ENCODE measurements around the gene IFNL4. TPM values are rescaled to one million over a fixed set of nuclear protein-coding genes. Genes with fewer than 3 reads are reported as not detected.

Gene IFNL4
- total RNA-seq, 1 experiment from 2014 or later: not detected

DNA sequence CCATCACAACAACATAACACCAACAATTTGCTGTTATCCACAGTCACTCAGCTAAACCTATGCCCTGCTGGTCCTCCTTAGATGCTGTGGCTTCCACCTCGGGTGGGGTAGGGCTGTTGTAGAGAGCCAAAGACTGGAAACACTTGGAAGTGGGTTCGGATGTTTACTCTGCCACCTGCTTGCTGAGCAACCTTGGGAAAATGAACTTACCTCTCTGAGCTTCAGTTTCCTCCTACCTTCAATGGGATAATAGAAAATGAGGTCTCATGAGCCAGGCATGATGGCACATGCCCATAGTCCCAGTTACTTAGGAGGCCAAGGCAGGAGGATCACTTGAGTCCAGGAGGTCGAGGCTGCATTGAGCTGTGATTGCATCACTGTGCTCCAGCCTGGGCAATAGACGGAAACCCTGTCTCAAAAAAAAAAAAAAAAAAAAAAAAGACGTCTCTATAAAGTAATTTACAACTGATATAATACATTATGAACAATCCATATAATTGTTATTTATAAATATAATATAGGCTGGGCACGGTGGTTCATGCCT lies 41.3 kb downstream of the IFNL4 start:
- no peaks in the 10 kb centered on the region for H3K9me2 ChIP-seq (ENCODE audit: insufficient read depth)

DNA sequence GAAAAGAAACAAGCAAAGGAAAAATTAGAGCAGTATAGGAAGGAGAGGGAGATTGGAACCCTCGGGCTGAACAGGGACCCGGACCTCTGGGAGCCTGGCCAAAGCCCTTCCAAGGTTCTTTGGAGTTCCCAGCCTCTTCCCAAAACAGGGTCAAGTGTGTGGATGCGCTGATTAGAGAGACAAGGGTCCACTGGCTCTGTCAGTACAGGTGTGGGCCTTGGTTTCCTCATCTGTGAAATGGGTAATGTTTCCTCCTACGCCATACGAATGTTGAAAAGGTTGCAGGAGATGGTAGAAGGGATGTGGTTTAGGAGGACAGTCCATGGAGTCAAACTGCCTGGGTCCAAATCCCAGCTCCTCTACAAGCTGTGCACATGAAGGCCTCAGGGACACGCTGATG lies 42.5 kb downstream of the IFNL4 start:
- Histone ChIP-seq H3F3A (ENCODE audit: insufficient read depth, low read depth) (peaks cover 3% of the 10 kb centered on the region; the same call in 1 of the 2 replicates), H2AFZ (no peak overlapping the region), H3K27me3 (ENCODE audit: insufficient read depth, low read depth) (no peaks in the 10 kb centered on the region), H3K36me3 (ENCODE audit: low read depth) (no peaks in the 10 kb centered on the region), H3K9me2 (ENCODE audit: insufficient read depth) (no peaks in the 10 kb centered on the region), H4K20me1 (ENCODE audit: insufficient read depth) (no peaks in the 10 kb centered on the region), H3K4me2 (no peak overlapping the region), H3K4me3 (no peak overlapping the region), H3K9me3 (ENCODE audit: insufficient read depth, low read depth) (no peaks in the 10 kb centered on the region), H3K79me2 (ENCODE audit: low read depth) (no peaks in the 10 kb centered on the region), H3K27ac (no peak overlapping the region), H3K4me1 (replicated peaks; ENCODE audit: insufficient read depth) (no peaks in the 10 kb centered on the region)
- intact Hi-C loops (cut with micrococcal nuclease; ENCODE audit: unreplicated experiment): no loop called here
- no peak for DNase-seq
- CTCF ChIA-PET: no interaction called here
- BruUV-seq (replicated peaks): no TSS peak
- POLR2A ChIA-PET (ENCODE audit: unreplicated experiment): no interaction called here
- TF ChIP-seq EZH2 (IDR thresholded peaks at IDR 0.05; ENCODE audit: low read depth): no peak
- TF ChIP-seq CTCF (conservative IDR thresholded peaks at IDR 0.05): no peak

More for the DNA sequence above, 41.3 kb downstream of the IFNL4 start:
- POLR2A ChIA-PET (ENCODE audit: unreplicated experiment): interaction anchor here (0.7 kb wide), 1 partner anchor 167 kb away, joined by 7 read pairs; no protein-coding TSS in a partner anchor
- H3K27me3 ChIP-seq (ENCODE audit: insufficient read depth, low read depth): no peaks in the 10 kb centered on the region
- intact Hi-C loops (cut with micrococcal nuclease; ENCODE audit: unreplicated experiment): no loop called here
- H3K4me2 ChIP-seq: no peak overlapping the region
- no peaks in the 10 kb centered on the region for H4K20me1 ChIP-seq (ENCODE audit: insufficient read depth)
- H3K4me1 ChIP-seq (replicated peaks; ENCODE audit: insufficient read depth): no peaks in the 10 kb centered on the region
- peaks cover 5% of the 10 kb centered on the region; the same call in 1 of the 2 replicates for H3F3A ChIP-seq (ENCODE audit: insufficient read depth, low read depth)
- H3K9me3 ChIP-seq (ENCODE audit: insufficient read depth, low read depth): no peaks in the 10 kb centered on the region
- H2AFZ ChIP-seq: no peak overlapping the region
- no peak overlapping the region for H3K4me3 ChIP-seq
- CTCF ChIA-PET: no interaction called here
- no peaks in the 10 kb centered on the region for H3K36me3 ChIP-seq (ENCODE audit: low read depth)
- no peak for TF ChIP-seq EZH2 (IDR thresholded peaks at IDR 0.05; ENCODE audit: low read depth)
- no peak for TF ChIP-seq CTCF (conservative IDR thresholded peaks at IDR 0.05)
- H3K79me2 ChIP-seq (ENCODE audit: low read depth): no peaks in the 10 kb centered on the region
- no peak overlapping the region for H3K27ac ChIP-seq
- no peak for DNase-seq
- BruUV-seq (replicated peaks): no TSS peak

DNA sequence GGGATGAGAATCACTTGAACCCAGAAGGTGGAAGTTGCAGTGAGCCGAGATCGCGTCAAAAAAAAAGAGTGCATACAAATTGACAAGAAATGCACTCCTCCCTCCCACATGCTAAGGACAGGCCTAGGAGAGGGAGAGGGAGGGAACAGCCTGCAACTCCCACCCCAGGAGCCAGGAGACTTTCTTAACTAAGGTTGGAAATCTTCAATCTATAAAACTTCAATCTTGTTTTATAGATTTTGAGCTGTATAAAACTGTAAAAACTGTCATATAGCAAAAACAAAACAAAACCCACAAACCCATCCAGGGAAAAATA lies 43.2 kb downstream of the IFNL4 start:
- Histone ChIP-seq H3K27ac (no peak overlapping the region), H3K36me3 (ENCODE audit: low read depth) (no peaks in the 10 kb centered on the region), H3K4me1 (replicated peaks; ENCODE audit: insufficient read depth) (no peaks in the 10 kb centered on the region), H3K4me2 (no peak overlapping the region), H3K27me3 (ENCODE audit: insufficient read depth, low read depth) (no peaks in the 10 kb centered on the region), H3K9me3 (ENCODE audit: insufficient read depth, low read depth) (no peaks in the 10 kb centered on the region), H4K20me1 (ENCODE audit: insufficient read depth) (no peaks in the 10 kb centered on the region), H3K79me2 (ENCODE audit: low read depth) (no peaks in the 10 kb centered on the region), H3K4me3 (no peak overlapping the region), H2AFZ (no peak overlapping the region), H3F3A (ENCODE audit: insufficient read depth, low read depth) (no peaks in the 10 kb centered on the region; the same call in 1 of the 2 replicates), H3K9me2 (ENCODE audit: insufficient read depth) (no peaks in the 10 kb centered on the region)
- intact Hi-C loops (cut with micrococcal nuclease; ENCODE audit: unreplicated experiment): no loop called here
- TF ChIP-seq EZH2 (IDR thresholded peaks at IDR 0.05; ENCODE audit: low read depth) (no peak), CTCF (conservative IDR thresholded peaks at IDR 0.05) (no peak)
- ChIA-PET POLR2A (ENCODE audit: unreplicated experiment) (interaction anchor here (0.7 kb wide), 1 partner anchor 588 kb away, joined by 4 read pairs; no protein-coding TSS in a partner anchor), CTCF (no interaction called here)
- BruUV-seq (replicated peaks): no TSS peak
- DNase-seq: no peak
